ENCODE measurements around the gene PRR29.
"Not testable (repeated sequence)": the region's sequence is repeated elsewhere in the genome, so short reads cannot be mapped to it uniquely, and the experiment has no call there.

The PRR29 gene

DNA sequence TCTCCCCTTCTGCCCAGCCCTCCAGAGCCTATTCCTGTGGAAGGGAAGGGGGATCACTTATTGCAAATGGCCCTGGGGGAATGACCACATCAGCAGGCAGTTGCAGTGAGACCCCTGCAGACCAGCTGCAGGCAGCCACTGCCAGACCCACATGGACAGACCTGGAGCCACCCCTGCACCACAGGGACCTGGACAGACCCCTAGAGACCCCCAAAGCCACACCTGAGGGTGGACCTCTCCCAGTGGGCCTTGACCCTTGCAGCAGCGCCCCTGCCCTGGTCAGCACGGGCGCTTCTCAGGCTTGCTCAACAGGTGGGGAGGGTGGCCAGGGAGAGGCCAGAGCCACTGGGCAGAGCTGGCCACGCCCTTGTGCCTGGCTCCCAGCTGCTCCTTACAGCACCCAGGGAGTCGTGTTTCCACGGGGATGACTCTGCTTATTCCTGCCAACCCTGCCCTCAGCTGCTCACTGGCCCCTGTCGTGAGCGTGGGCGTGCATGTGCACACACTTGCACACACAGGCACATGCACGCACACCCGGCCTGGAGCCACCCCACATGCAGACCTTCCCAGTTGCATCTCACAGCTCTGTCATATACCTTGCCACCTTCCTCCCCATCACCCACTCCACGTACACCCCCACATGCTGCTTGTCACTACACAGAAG is 24.1 kb upstream of the PRR29 start:
- in situ Hi-C loops (cut with MboI; ENCODE audit: low sequenced_read_pairs) = no loop called here

- in situ Hi-C loops (cut with MboI; ENCODE audit: low sequenced_read_pairs) = no loop called here
Observed at GRCh38 chr17:63974594-63975192, 23.5 kb upstream of the PRR29 start.

DNA sequence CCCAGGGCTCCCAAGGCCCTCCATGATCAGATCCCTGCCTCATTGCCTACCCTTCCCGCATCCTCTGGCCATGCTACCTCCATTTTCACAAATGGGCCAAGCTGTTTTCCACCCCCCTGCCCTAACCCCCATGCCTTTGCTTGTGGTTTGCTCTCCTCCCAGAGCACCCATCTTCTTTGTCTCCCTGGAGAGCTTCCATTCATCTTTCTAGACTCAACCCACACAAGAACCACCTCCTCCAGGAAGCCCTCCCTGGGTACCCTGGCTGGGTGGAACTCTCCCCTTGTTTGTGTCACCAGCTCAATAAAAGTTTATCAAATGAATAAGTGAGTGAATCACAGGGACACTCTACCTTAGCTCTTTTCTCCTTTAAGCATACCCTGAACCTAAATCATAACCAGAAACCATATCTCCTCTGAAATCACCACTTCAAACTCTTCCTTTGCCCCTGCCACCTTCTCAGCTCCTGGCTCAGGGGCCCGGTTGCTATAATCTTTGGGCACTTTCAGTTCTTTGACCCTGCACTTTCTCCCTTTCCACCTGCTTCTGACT is 22.5 kb upstream of the PRR29 start:
- in situ Hi-C loops (cut with MboI; ENCODE audit: low sequenced_read_pairs) = no loop called here

- in situ Hi-C loops (cut with MboI; ENCODE audit: low sequenced_read_pairs) = no loop called here
Observed at GRCh38 chr17:63976702-63977101, 21.4 kb upstream of the PRR29 start.

DNA sequence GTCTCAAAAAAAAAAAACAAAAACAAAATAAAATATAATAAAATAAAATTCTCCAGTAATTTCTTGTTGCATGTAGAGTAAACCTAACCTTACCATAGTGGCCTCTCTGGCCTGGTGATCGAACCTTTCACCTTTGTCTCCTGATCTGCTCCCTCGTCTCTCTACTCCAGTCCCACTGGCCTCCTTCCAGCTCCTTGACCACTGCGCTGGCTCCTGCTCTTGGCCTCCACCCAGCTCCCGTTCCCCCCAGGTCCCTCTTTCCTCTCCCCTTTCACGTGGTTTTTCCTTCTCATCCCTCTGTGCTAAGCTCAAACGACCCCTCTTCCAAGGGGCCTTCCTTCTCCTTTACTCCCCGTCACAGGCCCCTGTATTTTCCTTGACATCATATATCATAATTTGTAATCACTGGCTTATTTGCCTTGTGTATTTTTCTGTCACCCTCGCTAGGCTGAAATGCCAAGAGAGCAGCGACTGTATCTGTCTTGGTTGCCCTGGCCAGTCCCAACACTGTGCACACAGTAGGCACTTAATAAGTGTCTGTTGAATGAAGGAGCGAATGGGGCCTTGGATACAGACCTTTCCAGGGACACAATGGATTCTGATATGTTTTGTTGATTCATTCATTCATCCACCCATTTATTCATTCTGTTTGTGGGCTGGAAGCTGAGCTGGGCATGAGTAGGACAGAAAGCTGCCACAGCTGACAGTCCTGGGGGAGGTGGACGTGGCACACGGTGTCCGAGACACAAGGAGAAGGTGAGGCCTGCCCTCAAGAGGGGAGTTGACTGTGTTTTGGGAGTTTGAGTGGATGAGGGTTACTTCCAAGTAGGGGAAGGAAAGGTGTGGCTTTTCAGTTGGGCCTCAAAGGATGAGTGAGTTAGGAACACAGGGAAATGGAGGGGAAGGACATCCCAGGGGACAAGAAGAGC is 19.6 kb upstream of the PRR29 start:
- in situ Hi-C loops (cut with MboI; ENCODE audit: low sequenced_read_pairs) = no loop called here

- in situ Hi-C loops (cut with MboI; ENCODE audit: low sequenced_read_pairs) = not testable (repeated sequence)
Observed at GRCh38 chr17:63982641-63983040, 15.5 kb upstream of the PRR29 start.

GRCh38 chr17:63983320-63983719 is 14.8 kb upstream of the PRR29 start:
- in situ Hi-C loops (cut with MboI; ENCODE audit: low sequenced_read_pairs) = no loop called here

DNA sequence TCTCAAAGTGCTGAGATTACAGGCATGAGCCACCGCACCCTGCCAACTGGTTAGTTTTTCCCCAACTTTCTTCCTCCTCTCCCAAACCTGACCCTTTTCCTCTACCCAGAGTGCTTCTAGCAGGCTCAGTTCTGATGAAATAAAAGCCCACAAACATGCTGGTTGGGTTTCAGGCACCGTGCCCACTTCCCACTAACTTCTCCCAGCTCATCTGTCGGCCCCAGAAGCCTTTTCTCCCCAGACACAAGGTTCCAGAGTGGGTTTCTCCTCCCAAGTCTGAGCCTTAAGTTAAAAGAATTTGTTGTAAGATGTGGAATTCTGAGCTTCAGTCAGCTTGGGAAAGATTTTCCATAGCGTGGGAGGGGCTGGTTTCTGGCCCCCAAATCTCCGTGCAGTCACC is 13.9 kb upstream of the PRR29 start:
- in situ Hi-C loops (cut with MboI; ENCODE audit: low sequenced_read_pairs) = no loop called here

- in situ Hi-C loops (cut with MboI; ENCODE audit: low sequenced_read_pairs) = no loop called here
Observed at GRCh38 chr17:63984651-63985386, 13.3 kb upstream of the PRR29 start.

DNA sequence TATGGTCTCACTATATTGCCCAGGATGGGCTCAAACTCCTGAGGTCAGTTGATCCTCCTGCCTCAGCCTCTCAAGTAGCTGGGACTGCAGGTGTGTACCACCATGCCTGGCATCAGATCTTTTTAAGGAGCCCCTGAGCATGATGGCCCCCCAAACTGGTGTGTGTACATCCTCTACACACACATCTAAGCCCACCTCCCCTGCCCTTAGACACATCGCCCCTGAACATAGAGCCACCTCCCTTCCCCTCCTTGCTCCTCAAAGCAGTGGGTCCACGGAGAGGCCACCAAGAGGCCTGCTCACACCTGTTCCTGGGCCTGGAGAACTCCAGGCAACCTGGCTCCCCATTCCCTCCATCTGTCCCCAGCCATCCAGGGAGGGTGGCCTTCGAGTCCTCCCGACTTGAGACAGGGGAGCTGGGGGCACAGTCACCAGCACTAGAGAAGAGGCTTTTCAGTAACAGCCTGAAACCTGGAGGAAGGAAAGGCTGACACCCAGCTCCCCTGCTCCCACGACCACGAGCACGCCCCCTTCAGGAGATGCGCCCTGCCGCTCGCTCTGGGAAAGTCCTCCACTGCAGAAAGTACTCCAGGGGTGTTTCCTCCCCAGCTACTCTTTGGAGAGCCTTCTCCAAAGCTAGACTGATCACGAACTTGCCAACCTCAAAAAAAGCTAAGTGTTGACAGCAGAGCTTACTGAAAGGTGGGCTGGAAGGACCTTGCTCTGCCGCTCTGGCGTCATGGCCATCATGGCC is 12.6 kb upstream of the PRR29 start:
- in situ Hi-C loops (cut with MboI; ENCODE audit: low sequenced_read_pairs) = no loop called here

DNA sequence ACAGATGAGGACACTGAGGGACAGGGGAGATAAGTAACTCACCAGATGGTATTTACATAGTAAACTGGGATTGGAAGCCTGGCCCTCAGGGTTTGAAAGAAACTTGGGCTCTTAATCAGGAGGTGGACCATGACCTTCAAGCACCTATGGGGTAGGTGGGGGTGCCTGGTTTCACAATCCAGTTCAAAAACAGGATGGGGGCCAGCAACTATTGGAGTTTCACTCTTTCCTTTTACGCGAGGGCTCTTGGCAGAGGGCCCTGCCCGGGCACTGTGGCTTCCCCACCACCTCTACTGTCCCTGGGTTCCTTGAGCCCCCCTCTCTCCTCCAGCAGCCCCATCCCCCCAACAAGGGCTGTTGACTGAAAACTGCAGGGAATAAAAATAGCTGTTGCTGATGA is 11.3 kb upstream of the PRR29 start:
- in situ Hi-C loops (cut with MboI; ENCODE audit: low sequenced_read_pairs) = no loop called here

DNA sequence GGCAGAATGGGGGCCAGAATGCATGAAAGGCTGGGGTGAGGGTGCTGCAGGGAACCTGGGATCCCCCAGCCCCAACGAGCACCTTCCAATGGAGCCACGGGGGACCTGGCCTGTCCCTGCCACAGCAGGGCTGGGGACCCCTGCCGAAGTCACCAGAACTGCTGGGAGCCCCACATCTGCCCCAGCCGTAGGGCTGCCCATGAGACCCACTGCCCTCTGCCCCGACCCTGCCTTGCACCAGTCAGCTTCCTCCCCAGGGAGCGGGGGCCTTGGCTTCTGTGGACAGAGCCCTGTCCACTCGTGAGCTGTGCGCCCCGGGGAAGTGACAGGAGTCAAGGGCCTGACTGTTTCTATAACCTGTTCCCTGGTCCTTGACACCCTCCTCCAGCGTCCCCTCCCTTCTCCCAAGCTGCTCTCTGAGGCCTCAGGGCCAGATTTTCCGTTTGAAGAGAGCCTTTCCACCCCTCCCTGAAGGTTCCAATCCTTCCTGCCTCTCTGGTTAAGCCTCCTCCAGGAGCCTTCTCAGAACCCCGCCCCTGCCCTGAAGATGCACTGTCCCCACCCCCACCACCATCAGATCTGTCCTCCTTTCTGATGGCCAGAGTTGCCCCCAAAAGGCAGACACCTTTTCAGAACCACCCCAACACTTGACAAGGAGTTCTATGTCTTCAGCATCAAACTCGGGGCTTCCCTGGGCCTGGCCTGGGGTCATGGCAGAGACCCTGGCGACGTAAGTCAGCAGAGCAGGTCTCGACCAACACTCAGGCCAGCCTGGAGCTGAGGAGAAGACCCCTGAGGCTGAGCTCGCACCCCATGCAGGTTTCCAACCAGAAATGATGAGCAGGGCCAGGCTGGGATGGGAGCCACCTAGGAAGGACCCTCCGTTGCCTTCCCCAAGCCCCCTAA is 10.7 kb upstream of the PRR29 start:
- in situ Hi-C loops (cut with MboI; ENCODE audit: low sequenced_read_pairs) = no loop called here

DNA sequence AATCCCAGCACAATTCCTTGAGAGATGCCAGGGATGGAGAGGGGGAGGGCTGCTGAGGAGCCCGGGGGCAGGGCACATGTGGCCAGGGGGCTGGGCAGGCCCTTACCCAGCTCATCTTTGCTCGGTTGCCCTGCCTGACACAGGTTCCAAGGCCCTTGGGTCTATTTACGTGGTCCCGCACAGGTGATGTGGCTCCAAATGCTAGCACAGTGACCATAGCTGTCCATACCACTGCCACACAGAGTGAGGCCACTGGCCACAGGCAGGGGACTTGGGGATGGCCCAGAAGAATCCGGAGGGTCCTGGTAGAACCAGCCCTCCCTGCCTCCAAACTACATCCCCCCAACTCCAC is 10.0 kb upstream of the PRR29 start:
- in situ Hi-C loops (cut with MboI; ENCODE audit: low sequenced_read_pairs) = no loop called here

DNA sequence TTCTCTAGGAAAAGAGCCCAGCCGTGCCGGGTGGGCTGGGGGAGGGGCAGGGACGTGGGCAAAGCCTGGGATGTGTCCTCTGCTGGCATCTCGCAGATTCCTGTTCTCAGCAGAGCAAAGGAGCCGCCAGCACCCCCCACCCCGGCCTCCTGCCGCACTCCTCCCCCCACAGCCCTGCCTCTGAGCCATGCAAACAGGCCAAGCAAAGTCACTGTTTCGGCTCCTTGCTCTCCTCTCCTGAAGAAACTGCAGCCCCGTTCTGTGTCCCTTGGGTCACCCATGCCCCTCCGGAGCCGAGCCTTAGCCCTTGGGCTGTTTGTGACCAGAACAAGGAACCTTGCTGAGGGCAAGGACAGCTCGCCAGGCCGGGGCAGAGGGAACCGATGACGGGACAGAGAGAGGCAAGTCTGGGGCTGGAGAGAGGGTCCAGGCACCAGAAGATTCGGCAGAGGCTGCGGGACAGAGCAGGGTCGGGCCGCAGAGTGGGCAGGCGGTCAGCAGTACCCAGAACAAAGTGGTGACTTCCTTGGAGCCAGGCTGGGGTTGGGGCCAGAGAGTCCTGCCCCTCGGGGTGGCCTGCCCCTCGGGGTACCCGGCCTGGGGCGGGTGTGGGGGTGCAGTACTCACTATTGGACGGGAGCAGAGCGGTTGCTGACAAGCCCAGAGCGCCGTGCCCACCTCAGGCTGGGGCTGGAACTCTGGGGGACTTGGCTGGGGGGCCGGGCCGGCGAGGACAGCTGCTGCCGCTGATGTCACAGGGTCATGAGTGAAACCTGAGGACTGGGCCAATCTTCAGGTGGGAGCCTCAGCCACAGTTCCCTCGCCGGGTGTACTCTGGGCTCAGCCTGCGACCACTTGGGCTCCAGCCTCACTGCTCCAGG is 9.2 kb upstream of the PRR29 start:
- in situ Hi-C loops (cut with MboI; ENCODE audit: low sequenced_read_pairs) = no loop called here

DNA sequence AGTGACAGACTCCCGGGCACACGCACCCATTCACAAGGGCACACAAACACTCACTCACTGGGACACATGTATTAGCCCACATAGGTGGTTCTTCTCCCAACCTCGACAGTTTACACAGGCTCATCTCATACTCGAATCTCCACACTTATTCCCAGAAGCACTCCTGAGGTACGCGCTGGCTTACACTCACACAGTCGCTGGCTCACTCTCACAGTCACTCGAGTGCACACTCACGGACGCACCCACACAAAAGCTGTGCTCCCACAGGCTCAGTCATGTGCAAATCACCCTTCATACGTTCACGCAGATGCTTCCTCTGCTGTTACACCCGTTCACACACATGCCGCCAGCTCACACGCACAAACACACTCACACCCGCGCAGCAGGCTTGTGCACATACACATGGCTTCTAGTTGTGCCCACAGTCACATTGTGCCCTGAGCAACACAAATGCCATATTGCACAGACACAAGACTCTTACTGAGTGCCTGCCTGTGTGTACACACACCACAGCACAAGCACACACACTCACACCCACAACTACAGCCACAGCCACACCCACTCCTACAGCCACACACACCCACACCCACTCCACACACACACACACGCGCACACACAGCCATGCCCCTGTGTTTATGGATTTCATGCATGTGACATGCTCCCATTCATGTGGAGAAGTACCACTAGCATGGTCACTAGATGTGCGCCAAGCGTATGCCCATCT is 8.4 kb upstream of the PRR29 start:
- in situ Hi-C loops (cut with MboI; ENCODE audit: low sequenced_read_pairs) = no loop called here

GRCh38 chr17:63991611-63992010 is 6.5 kb upstream of the PRR29 start:
- in situ Hi-C loops (cut with MboI; ENCODE audit: low sequenced_read_pairs) = no loop called here

DNA sequence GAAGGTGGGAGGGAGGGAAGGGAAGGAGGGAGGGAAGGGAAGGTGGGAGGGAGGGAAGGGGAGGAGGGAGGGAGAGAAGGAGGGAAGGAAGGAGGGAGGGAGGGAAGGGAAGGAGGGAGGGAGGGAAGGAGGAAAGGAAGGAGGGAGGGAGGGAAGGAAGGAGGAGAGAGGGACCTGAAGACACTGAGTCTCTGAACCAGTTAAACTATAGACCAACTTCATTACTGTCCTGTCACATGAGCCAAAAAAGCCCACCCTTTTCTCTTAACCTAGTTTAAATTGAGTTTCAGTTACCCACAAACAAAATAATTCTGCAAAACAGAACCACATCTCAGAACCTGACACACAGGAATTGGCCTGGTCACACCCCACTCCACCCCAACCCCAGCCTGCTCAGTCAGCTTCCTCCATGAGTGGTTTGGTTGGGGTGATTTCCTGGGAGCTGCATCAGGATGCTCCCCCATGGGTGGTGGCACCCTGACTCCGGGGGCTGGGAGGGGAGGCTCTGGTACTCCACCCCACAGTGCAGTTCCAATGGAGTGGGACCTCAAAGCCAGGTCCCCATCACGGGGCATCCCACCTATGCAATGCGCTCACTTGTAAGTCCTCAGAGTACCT is 4.7 kb upstream of the PRR29 start:
- in situ Hi-C loops (cut with MboI; ENCODE audit: low sequenced_read_pairs) = no loop called here

All from HL-60/S4 treated with retinoic acid at 250 ng/mL for 4 days and 3 days (cell line).